Renal cortex interstitium (tissue), 11 donors: ENCODE measurements around the gene ZRANB1. TPM values are rescaled to one million over a fixed set of nuclear protein-coding genes. Genes with fewer than 3 reads are reported as not detected.

Source experiments
- DNase-seq, 11 donors: peaks; one replicate each; pipeline ENCODE4 v3.0.0-alpha.2; 2013; ENCODE audit warnings: low read depth in 9 of 11, low spot score in 4 of 11; ENCODE audit errors: extremely low read depth in 1 of 11
- polyA plus RNA-seq, 3 donors: library from polyadenylated mRNA; unstranded; fragments of 120-200 nt; gene quantifications; one replicate each; pipeline ENCODE4 v1.2.1, GENCODE V29; 2013; ENCODE audit not compliant: insufficient read length in 3 of 3

The ZRANB1 gene
- polyA plus RNA-seq, 3 donors = 24.2 to 32.6 (median 27.0) TPM

- DNase-seq = no peak
These were observed 67.8 kb downstream of the ZRANB1 start for GRCh38 chr10:125009661-125010161.

- no peak for DNase-seq
These were observed 68.4 kb downstream of the ZRANB1 start for GRCh38 chr10:125010362-125010761.

- no peak for DNase-seq
These were observed 69.4 kb downstream of the ZRANB1 start for GRCh38 chr10:125011171-125011925.

- no peak for DNase-seq
These were observed 70.2 kb downstream of the ZRANB1 start for GRCh38 chr10:125011926-125012705.

- no peak for DNase-seq
These were observed 71.1 kb downstream of the ZRANB1 start for GRCh38 chr10:125012851-125013528.

GRCh38 chr10:125013529-125013872, 71.6 kb downstream of the ZRANB1 start:
- DNase-seq = no peak

- DNase-seq = no peak
These were observed 72.3 kb downstream of the ZRANB1 start for GRCh38 chr10:125014086-125014830.

GRCh38 chr10:125014836-125015355, 73.0 kb downstream of the ZRANB1 start:
- DNase-seq = no peak

GRCh38 chr10:125015356-125015944, 73.5 kb downstream of the ZRANB1 start:
- DNase-seq = no peak

GRCh38 chr10:125016123-125016522, 74.2 kb downstream of the ZRANB1 start:
- no peak for DNase-seq

- no peak for DNase-seq
These were observed 74.8 kb downstream of the ZRANB1 start for GRCh38 chr10:125016611-125017202.

- no peak for DNase-seq
These were observed 75.8 kb downstream of the ZRANB1 start for GRCh38 chr10:125017547-125018298.

GRCh38 chr10:125018576-125019143, 76.7 kb downstream of the ZRANB1 start:
- DNase-seq = no peak

GRCh38 chr10:125020386-125020785, 78.5 kb downstream of the ZRANB1 start:
- DNase-seq = no peak

GRCh38 chr10:125020871-125021270, 78.9 kb downstream of the ZRANB1 start:
- no peak for DNase-seq

GRCh38 chr10:125021686-125022344, 79.9 kb downstream of the ZRANB1 start:
- DNase-seq = no peak

GRCh38 chr10:125022671-125023070, 80.7 kb downstream of the ZRANB1 start:
- no peak for DNase-seq
